ENCODE measurements around the gene PLPP3.

DNA sequence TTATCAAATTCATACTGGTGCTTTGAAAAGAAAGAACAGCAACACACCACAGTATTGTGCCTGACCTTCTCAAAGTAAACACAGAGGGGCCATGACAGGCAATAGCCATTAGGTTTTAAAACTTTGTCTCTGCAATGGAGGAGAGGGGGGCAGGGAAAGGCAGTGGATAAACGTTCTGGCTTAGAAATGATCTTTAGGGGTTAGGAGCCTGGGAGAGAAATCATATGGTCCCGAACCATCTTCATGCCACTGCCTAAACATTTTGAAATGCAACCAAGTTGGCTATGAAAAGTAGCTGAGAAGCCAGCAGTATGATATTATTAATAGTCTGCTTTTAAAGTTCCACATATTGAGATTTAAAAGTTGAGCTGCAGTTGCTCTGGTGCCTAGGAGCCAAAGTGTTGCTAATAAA, 39.8 kb downstream of the PLPP3 start:
- TF ChIP-seq, protein P1, sequence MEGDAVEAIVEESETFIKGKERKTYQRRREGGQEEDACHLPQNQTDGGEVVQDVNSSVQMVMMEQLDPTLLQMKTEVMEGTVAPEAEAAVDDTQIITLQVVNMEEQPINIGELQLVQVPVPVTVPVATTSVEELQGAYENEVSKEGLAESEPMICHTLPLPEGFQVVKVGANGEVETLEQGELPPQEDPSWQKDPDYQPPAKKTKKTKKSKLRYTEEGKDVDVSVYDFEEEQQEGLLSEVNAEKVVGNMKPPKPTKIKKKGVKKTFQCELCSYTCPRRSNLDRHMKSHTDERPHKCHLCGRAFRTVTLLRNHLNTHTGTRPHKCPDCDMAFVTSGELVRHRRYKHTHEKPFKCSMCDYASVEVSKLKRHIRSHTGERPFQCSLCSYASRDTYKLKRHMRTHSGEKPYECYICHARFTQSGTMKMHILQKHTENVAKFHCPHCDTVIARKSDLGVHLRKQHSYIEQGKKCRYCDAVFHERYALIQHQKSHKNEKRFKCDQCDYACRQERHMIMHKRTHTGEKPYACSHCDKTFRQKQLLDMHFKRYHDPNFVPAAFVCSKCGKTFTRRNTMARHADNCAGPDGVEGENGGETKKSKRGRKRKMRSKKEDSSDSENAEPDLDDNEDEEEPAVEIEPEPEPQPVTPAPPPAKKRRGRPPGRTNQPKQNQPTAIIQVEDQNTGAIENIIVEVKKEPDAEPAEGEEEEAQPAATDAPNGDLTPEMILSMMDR (IDR thresholded peaks at IDR 0.05) = no peak
- no peak for TF ChIP-seq ZFX (IDR thresholded peaks at IDR 0.05; ENCODE audit: borderline replicate concordance)

Data from 22Rv1 (cell line).